PFSK-1 (cell line): ENCODE measurements around the gene OR8D2.

Source experiments
- FOXP2 ChIP-seq: optimal IDR thresholded peaks from 2 replicates; pipeline ENCODE3; 2011; ENCODE audit warnings: borderline replicate concordance, control low read depth, inconsistent platforms; ENCODE audit not compliant: insufficient read depth; ENCODE audit errors: extremely low read length, extremely low read depth
- POLR2AphosphoS5 ChIP-seq: IDR thresholded peaks from 2 replicates; pipeline ENCODE4 v1.6.1; 2012; ENCODE audit warnings: low read depth, mild to moderate bottlenecking, control low read depth, low read length, moderate library complexity
- SIN3A ChIP-seq: IDR thresholded peaks from 2 replicates; pipeline ENCODE4 v1.6.1; 2012; ENCODE audit warnings: mild to moderate bottlenecking, low read length, moderate library complexity, borderline replicate concordance; ENCODE audit not compliant: insufficient read depth
- TAF1 ChIP-seq: IDR thresholded peaks from 2 replicates; pipeline ENCODE4 v1.6.1; 2012; ENCODE audit warnings: low read length, control low read depth, borderline replicate concordance; ENCODE audit not compliant: insufficient read depth
- TF ChIP-seq, protein P1 (sequence below), 2 experiments: IDR thresholded peaks; 2 replicates each; pipeline versions ENCODE4 v1.6.1 to v1.8.0; 2011 to 2012; ENCODE audit warnings: low read depth in 2 of 2, low read length in 2 of 2, control low read depth in 1 of 2, inconsistent platforms in 1 of 2, mild to moderate bottlenecking in 1 of 2, moderate library complexity in 1 of 2; ENCODE audit not compliant: insufficient read depth in 1 of 2

DNA sequence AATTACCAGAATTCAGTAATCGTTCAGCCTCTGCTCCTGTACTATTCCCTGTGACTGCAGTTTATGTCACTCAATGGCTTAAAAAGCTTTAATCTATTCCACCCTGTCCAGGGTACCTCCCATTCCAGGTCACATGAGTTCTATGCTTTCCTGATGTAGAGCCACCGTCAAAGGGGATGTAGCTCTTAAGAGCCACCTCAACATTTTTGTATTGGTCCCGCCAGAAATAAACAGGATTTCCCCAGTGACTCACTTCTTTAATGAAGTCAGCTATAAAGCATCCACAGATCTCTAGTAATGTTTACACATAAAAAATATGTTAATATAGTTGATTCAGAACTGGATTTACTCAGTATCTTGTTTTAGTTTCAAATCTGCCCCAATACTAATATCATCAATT is 4.9 kb downstream of the OR8D2 start:
- no peak for TF ChIP-seq POLR2AphosphoS5
- TF ChIP-seq TAF1, result no peak
- no peak for TF ChIP-seq FOXP2
- no peak for TF ChIP-seq SIN3A
- TF ChIP-seq, protein P1, sequence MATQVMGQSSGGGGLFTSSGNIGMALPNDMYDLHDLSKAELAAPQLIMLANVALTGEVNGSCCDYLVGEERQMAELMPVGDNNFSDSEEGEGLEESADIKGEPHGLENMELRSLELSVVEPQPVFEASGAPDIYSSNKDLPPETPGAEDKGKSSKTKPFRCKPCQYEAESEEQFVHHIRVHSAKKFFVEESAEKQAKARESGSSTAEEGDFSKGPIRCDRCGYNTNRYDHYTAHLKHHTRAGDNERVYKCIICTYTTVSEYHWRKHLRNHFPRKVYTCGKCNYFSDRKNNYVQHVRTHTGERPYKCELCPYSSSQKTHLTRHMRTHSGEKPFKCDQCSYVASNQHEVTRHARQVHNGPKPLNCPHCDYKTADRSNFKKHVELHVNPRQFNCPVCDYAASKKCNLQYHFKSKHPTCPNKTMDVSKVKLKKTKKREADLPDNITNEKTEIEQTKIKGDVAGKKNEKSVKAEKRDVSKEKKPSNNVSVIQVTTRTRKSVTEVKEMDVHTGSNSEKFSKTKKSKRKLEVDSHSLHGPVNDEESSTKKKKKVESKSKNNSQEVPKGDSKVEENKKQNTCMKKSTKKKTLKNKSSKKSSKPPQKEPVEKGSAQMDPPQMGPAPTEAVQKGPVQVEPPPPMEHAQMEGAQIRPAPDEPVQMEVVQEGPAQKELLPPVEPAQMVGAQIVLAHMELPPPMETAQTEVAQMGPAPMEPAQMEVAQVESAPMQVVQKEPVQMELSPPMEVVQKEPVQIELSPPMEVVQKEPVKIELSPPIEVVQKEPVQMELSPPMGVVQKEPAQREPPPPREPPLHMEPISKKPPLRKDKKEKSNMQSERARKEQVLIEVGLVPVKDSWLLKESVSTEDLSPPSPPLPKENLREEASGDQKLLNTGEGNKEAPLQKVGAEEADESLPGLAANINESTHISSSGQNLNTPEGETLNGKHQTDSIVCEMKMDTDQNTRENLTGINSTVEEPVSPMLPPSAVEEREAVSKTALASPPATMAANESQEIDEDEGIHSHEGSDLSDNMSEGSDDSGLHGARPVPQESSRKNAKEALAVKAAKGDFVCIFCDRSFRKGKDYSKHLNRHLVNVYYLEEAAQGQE (IDR thresholded peaks at IDR 0.05; ENCODE audit: insufficient read depth in 1 of 2, low read depth in 2 of 2, low read length in 2 of 2), result no peak
